CD4-positive, alpha-beta T cell treated with Interleukin-4 for 1 hour (primary cell): ENCODE results near the gene TMEM126A.
"Not testable (repeated sequence)": the region's sequence is repeated elsewhere in the genome, so short reads cannot be mapped to it uniquely, and the experiment has no call there.

Experiments
- DNase-seq, 2 donors: peaks; one replicate each; pipeline ENCODE4 v3.0.0-alpha.2; 2020 to 2022

TMEM126A gene

DNA sequence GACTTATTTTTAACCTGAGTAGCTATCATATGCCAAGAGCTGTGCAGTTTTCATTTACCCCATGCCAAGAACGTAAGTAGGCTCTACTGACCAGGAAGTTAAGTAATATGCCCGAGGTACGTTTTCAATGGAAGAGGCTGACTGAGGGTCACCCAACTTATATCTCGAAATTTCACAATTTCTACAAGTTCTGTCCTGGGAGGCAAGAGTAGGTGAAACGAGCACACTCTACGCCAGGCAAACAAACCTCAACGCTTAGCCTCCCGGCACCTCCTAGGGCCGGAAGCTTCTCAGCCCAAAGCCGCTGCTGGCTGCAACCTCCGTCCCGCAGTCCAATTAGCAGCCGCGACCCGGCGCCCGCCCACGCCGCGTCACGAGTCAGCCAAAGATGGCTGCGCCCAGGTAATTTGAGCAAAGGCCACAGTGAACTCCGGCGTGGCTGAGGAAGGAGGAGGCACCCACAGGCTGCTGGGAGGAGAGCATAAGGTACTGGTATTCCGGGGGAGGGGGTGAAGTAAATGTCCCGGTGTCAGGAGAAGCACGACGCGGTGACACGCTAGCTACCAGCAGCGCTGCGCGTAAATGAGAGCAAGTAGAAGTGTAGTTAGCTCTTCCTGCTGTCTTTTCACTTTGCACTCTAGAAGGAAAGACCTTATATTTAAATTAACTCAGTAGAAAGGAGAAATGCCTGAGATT lies at the start of gene TMEM126A:
TMEM126A (plus strand) TSS at position 364 of the 696 bp plus-strand sequence. CDS start 2,289 bp downstream, outside the sequence.
- DNase-seq: peak; percentile 88 to 90

DNA sequence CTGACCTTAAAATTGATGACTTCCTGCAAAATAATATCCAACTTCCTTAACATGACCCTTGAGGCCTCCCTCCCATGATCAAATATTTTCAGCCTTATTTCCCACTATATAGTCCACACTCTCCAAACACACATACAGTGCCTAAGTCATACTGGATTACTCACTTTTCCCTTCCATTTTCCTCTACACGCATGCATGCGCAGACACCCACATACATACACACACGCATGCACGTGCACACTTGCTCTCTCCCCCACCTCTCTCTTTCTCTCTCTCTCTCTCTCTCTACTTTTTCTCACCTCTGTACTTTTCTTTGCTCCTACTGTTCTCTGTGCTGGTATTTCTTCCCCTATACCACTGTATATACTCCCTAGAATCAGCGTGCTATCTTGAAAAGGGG lies 48.7 kb upstream of the TMEM126A start:
- no peak for DNase-seq

DNA sequence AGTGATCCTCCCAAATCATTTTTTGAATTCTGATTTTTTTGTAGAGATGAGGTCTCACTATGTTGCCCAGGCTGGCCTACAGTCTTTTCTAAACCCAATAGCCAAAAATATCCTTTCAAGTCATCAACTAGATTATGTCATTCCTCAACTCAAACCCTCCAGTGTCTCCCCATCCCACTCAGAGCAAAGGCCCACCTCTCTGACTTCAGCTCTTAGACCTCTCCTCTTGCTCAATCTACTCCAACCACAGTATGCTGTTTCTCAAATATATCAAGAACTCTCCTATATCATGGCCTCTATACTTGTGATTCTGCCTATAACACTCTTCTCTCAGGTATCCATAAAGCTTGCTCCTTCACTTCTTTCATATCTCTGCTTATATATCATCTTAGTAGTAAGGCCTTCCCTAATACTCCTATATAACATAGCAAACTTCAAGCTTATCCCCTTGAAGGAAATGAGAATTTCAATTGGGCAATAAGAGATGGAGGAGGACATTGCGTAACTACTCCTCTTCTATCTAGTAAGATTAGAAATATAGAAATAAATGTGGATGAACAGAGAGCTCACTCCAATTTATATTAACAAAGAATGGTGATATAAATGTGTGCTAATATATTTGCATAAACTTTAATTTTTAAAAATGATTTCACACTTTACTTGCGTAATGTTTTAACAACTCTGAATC lies 45.1 kb upstream of the TMEM126A start:
- no peak for DNase-seq

DNA sequence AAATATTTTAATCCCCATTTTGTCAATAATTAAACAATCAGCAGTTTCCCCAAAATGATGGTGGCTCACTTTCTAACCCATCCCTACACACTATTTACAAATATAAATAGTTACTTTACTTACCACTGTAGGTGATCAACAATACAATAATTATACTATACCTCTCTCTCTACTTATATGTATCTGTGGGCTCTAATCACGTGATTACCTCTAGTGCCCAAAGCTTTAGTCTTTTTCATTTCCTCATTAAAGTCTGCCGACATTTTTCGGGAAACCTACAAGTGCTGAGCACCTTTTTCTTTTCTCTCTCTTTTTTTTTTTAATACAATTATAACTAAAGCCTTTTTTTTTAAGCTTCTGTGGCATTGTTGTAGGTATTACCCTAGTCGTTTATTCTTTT lies 44.5 kb upstream of the TMEM126A start:
- DNase-seq: no peak

DNA sequence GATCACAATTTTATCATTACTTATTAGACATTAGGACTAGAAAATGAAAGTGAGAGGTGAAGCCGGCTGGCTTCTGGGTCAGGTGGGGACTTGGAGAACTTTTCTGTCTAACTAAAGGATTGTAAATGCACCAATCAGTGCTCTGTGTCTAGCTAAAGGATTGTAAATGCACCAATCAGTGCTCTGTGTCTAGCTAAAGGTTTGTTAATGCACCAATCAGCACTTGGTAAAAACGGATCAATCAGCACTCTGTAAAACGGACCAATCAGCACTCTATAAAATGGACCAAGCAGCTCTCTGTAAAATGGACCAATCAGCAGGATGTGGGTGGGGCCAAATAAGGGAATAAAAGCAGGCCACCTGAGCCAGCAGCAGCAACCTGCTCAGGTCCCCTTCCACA lies 41.5 kb upstream of the TMEM126A start:
- DNase-seq: not testable (repeated sequence)

DNA sequence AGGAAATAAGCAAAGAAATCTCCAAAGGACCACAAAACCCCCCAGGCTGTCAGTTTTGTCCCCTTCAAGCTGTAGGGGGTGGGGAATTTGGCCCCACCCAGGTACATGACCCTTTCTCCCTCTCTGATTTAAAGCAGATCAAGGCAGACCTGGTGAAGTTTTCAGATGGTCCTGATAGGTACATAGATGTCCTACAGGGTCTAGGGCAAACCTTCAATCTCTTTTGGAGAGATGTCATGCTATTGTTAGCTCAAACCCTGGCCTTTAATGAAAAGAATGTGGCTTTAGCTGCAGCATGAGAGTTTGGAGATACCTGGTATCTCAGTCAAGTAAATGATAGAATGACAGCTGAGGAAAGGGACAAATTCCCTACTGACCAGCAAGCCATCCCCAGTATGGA lies 39.1 kb upstream of the TMEM126A start:
- DNase-seq: not testable (repeated sequence)

DNA sequence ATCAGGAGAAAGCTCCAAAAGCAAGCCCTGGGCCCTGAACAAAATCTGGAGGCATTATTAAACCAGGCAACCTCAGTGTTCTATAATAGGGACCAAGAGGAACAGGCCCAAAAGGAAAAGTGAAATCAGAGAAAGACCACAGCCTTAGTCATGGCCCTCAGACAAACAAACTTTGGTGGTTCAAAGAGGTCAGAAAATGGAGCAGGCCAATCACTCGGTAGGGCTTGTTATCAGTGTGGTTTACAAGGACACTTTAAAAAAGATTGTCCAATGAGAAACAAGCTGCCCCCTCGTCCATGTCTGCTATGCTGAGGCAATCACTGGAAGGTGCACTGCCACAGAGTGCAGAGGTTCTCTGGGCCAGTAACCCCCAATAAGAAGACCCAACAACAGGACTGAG lies 38.5 kb upstream of the TMEM126A start:
- DNase-seq: not testable (repeated sequence)

DNA sequence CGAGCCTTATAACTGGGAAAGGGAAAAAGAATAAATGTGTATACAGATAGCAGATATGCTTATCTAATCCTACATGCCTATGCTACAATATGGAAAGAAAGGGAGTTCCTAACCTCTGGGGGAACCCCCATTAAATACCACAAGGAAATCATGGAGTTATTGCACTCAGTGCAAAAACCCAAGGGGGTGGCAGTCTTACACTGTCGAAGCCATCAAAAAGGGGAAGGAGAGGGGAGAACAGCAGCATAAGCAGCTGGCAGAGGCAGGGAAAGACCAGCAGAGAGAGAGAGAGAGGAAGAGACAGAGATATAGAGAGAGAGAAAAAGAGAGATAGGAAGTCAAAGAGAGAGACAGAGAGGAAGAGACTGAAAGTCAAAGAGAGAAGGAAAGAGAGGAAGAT lies 36.1 kb upstream of the TMEM126A start:
- DNase-seq: not testable (repeated sequence)

DNA sequence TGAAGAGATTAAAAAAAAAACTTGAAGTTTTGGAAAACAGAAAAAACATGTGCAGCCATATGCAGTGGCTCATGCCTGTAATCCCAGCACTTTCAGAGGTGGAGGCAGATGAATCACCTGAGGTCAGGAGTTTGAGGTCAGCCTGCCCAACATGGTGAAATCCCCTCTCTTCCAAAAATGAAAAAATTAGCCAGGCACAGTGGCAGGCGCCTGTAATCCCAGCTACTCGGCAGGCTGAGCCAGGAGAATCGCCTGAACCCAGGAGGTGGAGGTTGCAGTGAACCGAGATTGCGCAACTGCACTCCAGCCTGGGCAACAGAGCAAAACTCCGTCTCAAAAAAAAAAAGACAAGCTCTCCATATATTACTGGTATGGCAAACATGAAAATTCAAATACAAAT lies 28.3 kb upstream of the TMEM126A start:
- DNase-seq: no peak

DNA sequence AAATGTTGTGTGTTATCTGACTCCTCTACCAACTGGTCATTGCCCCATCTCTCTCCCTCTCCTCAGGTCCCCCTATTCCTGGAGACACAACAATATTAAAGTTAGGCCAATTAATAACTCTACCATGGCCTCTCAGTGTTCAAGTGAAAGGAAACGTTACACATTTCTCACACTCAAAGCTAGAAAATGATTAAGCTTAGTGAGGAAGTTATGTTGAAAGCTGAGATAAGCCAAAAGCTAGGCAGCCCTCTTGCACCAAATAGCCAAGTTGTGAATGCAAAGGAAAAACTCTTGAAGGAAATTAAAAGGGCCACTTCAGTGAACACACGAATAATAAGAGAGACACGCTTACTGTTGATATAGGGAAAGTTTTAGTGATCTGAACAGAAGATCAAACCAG lies 27.5 kb upstream of the TMEM126A start:
- no peak for DNase-seq

DNA sequence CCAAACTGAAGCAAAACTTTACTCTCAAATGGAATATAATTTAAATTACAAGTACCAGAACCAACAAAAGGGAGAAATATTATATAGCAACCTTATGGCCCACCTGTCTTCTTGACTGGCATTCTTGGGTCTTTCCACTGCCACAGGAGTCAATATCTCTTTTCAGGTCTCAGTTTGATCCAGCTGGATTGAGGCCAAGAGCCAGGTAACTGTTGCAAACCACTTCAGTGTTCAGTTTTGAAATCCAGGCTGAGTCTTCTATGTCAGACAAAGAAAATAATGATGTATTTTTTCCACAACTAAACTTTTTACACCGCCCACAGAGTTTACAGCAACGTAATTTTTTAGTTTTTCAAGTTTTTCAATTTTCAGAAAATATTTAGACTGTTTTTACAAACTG lies 21.3 kb upstream of the TMEM126A start:
- DNase-seq: no peak

DNA sequence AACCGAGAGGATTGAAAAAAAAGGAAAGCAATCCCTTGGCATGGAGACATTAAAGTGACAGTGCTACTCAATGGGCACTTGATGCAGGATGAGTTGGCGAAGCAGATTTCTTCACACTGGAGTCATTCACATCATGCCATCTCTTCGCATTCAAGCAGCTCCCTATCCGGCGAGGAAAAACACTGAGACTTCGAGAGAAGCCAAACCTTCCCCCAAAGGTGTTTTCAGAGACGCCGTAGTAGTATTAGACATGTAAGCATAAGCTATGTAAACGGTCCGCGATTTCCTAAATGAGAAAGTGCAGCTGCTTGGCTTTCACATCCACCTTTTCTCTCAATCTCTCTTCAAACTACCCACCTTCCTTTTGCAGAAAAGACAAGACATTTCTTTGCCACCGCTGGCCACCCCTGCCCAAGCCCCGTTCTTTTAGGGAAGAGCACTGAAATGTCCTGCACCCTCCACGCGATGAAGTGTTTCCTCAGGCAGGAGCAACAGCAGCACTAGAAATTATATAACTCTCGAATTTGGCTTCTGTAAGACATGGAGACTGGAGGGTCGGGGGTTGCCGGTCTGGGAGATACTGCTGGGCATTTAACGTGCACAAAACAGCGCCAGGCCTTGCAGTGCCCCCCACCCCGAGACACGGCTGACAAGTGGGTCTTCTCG lies 20.3 kb upstream of the TMEM126A start, which contains the start of gene DLG2:
DLG2 (minus strand) TSS at position 13 of the 666 bp plus-strand sequence.
- peak in 1 of 2 donors; percentile 8 for DNase-seq

DNA sequence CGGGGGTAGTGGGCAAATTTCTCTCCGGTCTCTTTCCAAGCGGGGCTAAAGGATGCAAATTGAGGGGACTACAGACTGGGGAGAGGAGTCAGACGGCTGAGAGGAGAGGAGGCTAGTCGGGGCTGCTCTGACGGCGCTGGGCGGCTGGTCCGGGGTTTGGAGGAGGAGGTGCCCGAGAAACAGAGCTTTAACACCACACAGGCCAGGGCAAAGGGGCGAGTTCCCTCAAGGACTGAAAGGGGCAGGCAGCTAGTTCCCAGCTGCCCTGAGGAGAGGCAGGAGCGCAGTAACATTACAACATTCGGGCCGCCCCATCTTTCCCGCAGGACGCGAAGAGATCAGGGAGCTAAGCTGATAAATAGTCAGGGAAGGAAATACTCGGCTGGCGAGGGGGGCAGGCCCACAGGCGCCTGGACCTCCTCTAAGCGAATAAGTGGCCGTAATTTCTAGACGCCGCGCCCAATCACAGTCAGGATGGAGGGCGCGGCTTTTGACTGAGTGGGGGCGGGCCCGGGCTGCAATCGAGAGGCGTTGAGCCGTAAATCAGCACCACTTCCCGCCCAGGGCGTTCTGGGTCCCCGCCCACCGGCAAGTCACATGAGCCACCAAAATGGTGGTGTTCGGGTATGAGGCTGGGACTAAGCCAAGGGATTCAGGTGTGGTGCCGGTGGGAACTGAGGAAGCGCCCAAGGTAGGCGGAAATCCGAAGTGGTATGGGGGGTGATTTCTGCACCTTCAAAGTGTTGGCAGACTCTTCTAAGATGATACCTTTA lies 19.6 kb upstream of the TMEM126A start, which contains the start of gene TMEM126B:
TMEM126B (plus strand) TSS at position 596 of the 773 bp plus-strand sequence; CDS start at position 611, 15 bp downstream.
- peak; percentile 93 to 95 for DNase-seq

DNA sequence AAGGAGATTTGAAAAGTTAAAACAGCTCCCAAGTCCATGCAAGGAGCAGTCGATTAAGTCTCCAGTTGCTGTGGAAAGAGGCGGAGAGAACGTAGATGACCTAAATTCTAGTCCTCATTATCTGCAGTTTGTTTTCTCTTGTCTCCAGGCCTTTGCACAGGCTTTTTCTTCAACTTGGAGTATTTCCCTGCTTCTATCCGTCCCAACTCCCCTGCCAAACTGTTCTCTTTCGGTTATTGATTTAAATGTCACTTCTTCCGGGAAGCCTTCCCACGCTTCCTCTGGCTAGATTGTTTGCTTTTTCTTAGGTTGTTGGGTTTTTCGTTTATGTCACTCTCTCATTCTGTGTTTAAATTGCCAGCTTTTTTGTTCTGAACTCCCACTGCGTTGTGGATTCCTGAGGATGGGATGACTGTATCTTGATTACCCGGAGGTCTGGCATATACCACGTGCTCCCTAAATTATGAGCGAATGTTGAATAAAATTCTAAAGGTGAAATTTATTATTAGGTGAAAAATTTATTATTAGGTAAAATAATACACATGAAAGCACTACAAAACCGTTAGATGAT lies 18.9 kb upstream of the TMEM126A start:
- DNase-seq: no peak

DNA sequence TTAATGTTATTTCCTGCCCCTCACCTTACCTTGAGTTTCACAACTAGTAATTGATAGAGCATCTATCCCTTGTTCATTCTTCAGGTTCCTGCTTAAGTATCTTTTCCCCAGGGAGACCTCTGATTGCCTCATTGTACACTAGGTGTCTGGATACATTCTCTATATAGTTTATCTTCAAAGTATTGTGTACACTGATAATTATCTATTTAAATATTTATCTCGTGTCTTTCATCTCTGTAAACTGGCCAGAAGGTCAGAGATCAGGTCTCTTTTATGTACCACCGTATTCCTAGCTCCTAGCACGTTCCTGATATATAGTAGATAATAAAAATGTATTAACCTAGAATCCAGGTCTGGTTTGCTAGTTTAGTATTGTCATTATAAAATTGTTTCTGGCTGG lies 13.0 kb upstream of the TMEM126A start:
- no peak for DNase-seq

DNA sequence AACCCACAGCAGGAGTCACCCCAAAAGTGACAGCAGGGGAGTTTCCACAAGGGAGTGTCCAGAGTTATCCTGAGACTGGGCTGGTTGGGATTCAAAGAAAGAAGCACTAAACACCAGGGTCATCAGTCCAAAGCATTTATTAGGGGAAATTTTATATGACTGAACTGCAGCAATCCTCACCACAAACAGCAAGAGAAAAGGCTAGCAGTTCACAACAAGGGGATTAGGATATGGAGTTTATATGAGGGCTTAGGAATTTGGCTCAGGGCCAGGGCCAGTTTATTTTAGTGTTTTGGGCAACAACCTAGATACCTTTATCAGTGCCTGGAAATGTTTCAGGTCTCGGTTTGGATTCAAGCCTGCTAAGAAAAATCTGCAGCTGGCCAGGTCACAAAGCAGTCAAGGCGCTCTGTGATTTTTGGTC lies 4.6 kb upstream of the TMEM126A start:
- no peak for DNase-seq

DNA sequence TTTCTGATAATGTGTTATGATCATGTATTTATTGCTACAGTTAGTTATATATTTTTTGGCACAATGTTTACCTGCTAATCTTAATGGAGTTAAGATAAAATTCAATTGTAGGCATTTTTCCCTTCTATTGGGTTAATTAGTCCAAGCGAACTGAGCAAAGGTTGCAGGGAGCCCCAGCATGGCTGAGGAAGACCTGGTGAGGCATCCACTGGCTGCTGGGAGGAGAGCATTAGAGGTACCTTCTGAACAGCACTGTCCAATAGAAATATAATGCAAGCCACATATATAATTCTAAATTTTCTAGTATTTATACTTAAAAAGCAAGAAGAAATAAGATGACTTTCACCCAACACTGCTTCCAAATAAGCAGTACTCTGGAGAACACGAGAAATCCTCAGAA lies 689 bp upstream of the TMEM126A start:
- DNase-seq: no peak

DNA sequence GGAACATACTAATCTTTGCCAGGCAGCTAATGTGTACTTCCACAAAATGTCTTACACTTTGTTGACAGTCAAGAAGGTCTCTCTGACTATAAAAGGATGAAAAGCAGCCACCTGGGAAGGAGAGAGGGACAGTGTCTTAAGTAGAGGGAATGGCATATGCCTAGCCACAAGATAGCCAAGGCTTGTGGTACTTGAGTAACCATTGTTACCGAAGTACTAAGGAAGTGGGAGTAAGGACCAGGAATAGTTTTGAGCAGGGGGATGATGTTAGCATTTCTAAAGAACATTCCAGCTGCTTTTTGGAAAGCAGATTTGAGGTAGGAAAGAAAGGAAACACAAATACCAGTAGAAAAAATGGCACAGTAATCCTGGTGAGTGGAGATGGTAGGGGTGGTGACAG lies 3.4 kb downstream of the TMEM126A start:
- no peak for DNase-seq

DNA sequence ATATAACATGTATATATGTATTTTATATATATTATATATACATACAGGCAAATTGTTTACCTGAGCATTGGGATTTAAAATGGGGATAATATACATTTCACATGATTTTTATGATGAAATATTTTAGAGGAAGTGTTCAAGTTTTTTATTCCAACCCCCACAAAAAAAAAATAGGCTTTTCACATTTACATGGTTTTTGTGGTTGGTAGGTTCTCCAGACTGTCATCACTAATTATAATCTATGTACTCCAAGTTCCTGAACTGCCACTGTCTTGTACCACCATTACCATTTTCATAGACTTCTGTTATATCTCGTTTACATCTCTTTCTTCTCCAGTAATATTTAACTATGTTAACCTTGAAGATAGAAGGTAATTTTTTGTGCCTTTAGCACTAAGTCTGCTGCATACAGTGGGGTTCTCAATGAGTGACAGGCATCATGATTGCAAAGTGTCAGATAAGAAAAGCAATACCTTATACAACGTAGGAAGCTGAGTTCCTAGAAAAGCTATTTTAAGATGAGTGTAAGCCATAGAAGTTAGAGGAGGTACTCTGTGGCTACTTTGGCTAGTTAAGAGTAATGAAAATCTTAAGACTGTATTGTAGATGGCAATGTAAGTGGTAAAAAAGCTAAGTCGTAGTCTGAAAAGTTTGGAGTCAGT lies 5.2 kb downstream of the TMEM126A start:
- no peak for DNase-seq

DNA sequence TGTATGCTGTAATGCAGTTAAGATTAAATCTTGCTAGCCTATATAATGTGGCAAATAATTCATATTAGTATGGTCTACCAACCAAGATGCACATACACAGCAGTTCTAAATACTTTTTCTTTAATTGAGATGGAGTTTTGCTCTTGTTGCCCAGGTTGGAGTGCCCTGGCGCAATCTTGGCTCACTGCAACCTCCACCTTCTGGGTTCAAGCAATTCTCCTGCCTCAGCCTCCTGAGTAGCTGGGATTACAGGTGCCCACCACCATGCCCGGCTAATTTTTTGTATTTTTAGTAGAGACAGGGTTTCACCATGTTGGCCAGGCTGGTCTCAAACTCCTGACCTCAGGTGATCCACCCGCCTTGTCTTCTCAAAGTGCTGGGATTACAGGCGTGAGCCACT lies 6.6 kb downstream of the TMEM126A start:
- not testable (repeated sequence) for DNase-seq

DNA sequence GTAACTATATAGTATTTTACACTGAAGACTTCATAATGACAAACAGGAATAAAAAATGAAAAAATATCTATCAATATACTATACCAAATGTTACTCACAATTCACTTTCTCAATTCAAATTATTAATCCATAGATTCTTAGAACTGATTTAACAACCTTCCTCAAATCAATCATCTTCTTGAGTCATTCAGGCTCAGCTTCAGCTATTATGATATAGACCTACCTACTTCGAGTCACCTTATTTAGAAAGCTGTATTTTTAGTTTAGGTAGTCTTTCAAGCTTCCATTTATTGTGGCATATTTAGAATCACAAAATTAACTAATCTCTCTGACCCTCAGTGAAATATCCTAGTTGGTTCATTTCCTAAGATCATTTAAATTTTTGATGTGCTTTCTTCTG lies 9.0 kb downstream of the TMEM126A start:
- DNase-seq: no peak

DNA sequence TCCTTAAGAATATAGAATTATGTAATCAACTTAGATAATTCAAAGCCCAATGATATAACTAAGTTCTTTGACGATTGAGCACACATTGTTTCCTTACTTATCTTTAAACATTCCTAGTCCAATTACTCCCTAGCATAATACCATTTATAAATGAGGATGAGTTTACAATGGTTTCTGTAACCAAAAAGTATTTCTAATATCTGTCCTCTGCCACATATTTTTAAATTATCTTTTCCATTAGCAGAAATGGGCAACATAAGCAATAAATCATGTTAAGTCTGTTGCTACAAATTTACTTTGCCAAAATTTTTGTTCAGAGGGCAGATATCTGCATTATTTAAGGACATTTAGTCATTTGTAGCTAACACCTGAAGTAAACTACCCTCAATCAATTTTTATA lies 10.4 kb downstream of the TMEM126A start:
- no peak for DNase-seq
